KBM-7 (cell line): ENCODE measurements around the gene MT1E.
A peak's percentile ranks its signal among the peaks of the same experiment; 100 is the strongest.

Experiments used
- DNase-seq: peaks from one replicate; pipeline ENCODE4 v3.0.0-alpha.2; 2015
- in situ Hi-C: fragments of 300-500 bp; cut with MboI; formaldehyde crosslinking; loops from 2 replicates; pipeline ENCODE4 v1.14.3; 2020; ENCODE audit warnings: low sequenced_read_pairs, low pct_unique_long_range_greater_than_20kb, mixed read lengths

Gene MT1E

DNA sequence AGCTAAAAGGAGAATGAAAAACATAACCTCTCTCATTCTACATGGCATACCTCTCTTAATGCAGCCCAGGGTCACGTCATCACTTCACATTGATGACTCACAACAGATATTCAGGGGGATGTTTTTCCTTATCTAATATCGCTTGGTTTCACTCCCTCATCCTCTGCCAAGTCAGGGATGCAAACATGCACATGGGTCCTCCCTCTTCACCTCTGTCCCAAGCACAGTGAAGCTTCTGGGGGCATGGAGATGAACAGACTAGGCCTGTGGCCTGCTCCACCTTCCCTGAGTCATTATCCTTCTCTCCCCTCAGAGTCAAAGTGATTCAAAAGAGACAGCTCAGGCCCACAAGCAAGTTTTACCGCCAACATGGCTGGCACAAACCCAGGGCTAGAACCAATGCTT is 19.5 kb upstream of the MT1E start:
- no peak for DNase-seq
- in situ Hi-C loops: no loop called here

DNA sequence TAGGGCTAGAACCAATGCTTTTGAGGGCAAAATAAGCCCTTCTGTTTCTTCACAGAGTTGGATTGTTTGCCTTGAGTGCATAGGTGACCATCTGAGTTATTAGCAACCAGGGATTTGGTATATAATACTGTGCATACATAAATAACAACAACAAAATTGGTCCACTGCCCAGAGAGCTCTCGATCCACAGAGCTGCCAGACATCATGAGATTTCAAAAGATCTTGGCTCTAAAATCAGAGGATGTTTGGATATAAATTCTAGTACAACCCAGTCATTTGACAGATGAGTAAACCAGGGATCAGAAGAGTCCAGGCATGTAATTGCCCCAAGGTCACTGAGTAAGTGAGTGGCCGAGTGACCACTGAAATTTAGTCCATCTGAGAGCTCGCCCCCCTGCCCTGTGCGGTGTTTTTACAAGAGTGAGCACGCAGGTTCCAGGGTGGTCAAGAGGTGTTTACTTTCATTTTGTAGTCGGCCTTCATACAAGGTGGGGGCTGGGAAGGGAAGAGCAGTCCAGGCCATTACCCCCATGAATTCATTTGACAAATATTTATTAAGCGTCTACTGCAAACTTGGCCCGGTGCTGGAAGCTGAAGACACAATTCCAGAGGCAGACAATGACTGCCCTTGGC is 19.0 kb upstream of the MT1E start:
- no peak for DNase-seq
- in situ Hi-C loops: no loop called here

DNA sequence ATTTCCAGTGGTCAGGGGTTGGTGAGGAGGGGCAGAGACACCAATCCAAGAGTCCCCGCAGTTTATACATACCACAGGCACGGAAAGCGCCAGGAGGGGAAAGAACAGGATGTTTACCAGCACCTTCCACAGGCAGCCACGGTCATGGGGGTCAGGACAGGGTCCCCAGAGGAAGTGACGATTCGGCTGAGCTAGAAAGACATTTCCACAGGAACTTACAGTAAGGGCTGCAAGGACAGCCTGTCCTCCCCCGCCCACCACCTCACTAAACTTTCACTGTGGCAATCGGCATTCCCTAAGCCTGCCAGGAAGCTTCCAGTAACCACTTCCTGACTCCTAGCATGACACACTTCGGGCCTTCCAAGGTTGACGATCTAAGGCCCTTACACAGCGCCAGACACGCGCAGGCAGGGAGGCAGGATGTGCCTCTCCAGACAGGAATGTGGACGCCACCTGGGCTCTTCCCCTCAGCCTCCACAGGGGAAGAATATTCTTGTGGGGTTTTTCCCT is 18.4 kb upstream of the MT1E start:
- in situ Hi-C loops: no loop called here
- DNase-seq: peak; percentile 53

DNA sequence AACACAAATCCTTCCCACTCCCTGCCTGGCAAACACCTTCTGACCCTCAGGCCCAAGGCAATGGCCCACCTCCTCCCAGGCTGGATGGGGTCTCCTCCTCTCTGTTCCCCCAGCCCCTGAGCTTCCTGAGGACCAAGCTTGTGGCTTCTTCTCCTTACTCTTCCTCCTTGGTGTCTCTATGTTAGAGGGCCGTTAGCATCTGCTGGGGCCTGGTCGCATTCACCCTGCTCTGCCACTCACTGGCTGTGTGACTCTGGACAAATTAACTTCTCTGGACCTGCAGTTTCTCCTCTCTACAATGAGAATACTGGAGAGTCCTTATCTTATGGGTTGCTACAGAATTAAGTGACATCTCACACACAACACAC is 17.9 kb upstream of the MT1E start:
- in situ Hi-C loops: no loop called here
- DNase-seq: no peak

GRCh38 chr16:56608043-56608875 is 17.3 kb upstream of the MT1E start, which contains the start of gene MT2A:
Gene MT2A (plus strand): TSS chr16:56608584. CDS start chr16:56608656, 72 bp downstream.
- peak; percentile 97 for DNase-seq
- in situ Hi-C loops: no loop called here

DNA sequence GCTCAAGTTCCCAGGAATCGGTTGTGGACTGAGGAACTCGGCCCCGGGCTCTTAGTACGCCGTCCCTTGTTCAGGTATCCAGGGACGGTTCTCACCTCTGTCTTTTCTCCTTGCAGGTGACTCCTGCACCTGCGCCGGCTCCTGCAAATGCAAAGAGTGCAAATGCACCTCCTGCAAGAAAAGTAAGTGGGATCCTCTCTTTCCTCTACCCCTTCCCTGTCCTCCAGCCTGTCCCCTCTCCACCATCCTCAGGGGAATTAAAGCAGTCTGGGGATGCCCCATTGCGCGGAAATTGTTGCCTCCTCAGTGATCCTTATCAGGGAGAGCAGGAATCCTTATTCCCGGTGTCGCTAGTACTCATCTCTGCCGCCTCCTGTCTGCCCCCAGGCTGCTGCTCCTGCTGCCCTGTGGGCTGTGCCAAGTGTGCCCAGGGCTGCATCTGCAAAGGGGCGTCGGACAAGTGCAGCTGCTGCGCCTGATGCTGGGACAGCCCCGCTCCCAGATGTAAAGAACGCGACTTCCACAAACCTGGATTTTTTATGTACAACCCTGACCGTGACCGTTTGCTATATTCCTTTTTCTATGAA is 16.6 kb upstream of the MT1E start:
- DNase-seq: no peak
- in situ Hi-C loops: no loop called here

DNA sequence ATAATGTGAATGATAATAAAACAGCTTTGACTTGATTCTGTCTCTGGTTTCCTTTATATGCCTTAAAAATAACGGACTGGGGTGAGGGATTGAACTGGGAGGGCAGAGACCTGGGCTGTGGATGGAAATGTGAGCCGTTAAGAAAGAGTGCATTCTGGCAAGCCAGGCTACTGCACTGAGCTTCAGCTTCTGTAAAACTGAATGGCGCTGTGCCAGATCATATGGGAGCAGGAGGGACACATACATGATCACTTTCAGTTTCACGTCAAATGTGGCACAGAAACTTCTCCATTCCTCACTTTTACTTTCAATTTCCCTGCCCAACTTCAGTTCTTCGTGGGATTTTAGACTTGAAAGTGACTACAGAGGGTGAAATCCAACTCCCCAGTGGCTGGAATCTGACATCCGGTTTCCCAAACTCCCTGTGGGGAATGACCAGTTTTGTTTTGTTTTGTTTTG is 16.1 kb upstream of the MT1E start:
- in situ Hi-C loops: no loop called here
- DNase-seq: peak; percentile 85

DNA sequence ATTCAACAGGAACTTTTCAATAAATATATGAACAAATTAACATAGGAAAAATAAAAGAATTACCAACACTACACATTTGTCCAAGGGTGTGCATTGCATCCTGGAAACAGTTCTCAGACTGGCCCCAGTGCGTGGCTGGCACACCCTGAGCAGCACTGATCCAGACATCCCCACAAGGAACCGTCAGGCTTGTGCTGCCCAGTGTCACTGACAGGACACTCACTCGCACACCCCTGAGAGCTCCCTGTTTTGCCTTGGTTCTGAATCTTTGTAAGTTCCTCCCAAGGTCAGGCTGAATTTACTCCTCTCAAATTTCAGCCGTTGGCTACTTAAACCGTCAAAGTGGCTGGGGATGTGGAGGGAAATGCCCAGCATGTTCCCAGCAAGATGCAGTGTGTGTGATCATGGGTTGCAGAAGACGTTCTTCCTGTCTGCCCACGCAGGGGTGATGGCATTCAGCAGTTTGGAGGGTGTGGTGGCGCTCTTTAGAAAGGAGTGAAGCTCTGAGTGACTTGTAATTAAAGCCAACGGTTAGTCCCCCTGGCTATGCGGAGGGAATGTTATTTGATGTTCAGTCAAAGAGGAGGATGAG is 15.5 kb upstream of the MT1E start:
- in situ Hi-C loops: no loop called here
- peak; percentile 79 for DNase-seq

GRCh38 chr16:56610609-56611111 is 14.9 kb upstream of the MT1E start:
- in situ Hi-C loops: no loop called here
- DNase-seq: no peak

DNA sequence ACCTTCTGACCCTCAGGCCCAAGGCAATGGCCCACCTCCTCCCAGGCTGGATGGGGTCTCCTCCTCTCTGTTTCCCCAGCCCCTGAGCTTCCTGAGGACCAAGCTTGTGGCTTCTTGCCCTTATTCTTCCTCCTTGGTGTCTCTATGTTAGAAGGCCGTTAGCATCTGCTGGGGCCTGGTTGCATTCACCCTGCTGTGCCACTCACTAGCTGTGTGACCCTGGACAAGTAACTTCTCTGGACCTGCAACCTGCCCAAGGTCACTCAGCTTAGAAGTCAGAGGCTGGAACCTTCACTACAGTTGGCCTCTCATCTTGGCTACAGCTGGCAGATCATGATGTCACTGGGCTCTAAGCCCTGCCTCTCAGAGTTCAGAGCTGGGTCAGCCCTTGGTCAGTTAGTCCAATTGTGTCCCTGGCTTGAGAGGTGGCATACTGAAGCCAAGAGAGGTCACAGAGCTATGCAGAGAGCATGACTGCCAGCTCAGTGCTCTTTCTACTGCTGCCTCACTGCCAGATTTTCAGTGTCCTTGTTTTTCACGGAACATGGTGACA is 14.2 kb upstream of the MT1E start:
- DNase-seq: no peak
- in situ Hi-C loops: no loop called here

- in situ Hi-C loops: no loop called here
- no peak for DNase-seq
These were observed 11.9 kb upstream of the MT1E start for GRCh38 chr16:56613706-56614105.

DNA sequence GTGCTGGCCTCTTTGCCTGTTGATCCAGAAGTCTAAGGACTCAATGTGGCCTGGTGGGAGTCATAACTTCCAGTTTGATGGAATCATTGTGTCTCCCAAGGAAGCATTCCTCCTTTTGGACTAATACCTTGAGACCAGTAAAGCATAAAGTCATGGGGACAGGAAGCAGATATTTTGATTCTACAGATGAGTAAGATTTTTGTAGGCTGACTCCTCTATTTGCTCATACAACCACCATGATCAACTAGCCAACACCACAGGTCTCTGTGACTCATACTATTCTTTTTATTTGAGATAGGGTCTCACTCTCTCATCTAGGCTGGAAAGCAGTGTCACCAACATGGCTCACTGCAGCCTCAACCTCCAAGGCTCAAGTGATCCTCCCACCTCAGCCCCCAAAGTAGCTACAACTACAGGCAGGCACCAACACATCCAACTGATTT is 11.0 kb upstream of the MT1E start:
- in situ Hi-C loops: no loop called here
- no peak for DNase-seq

- in situ Hi-C loops: no loop called here
These were observed 10.2 kb upstream of the MT1E start for GRCh38 chr16:56615353-56615752.

GRCh38 chr16:56616608-56617211 is 8.9 kb upstream of the MT1E start:
- DNase-seq: no peak
- in situ Hi-C loops: no loop called here

More at GRCh38 chr16:56615353-56615752, 10.2 kb upstream of the MT1E start:
- no peak for DNase-seq

DNA sequence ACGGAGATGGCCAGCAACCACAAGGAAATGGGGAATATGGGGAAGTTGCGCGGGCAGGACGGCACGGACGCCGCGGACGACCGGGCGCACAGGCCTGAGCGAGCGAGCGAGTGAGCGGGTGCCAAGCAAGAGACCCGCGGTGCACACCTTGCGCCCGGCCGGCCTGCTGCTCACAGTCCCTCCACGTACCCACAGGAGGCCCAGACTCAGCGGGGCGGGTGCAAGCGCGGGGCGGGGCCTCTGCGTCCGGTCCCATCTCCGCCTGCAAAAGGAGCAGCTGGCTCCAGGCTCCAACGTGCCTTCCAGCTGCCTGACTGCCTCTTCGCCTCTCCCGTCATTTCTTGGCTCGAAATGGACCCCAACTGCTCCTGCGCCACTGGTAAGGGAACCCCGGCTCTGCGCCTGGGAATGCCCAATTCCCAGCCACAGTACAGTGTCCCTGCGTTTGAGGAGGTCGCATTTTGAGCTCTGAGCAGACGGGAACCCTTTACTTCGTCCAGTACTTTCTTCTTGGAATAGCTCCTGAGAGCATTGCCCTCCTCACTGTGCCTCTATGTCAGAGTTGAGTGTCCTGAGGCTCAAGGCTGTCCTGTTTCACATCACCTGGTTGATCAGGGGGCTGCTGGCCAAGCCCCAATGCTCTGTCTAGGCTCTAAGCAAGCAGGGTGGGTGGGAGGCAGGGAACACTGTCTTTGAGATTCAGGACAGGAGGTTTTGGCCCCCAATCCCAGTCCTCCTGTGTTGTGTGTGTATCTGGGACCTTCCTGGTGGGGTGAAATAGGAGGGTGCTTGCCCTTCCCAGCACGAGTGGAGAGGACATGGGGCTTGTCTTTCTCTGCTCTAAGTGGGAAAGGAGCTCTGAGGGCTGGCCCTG is 8.1 kb upstream of the MT1E start:
- in situ Hi-C loops: no loop called here
- DNase-seq: no peak

- in situ Hi-C loops: no loop called here
- DNase-seq: no peak
These were observed 7.4 kb upstream of the MT1E start for GRCh38 chr16:56618138-56618537.

- in situ Hi-C loops: no loop called here
- DNase-seq: no peak
These were observed 5.2 kb upstream of the MT1E start for GRCh38 chr16:56620339-56620897.
